OCI-LY3 (cell line): ENCODE results near the gene RPL18.

Experiments
- H2AFZ ChIP-seq: fragments of 200-600, 300-600 bp; shearing (Covaris generic); 2 replicates; pipeline ENCODE4 v1.6.0; 2014; ENCODE audit warnings: antibody characterized with exemption, low read depth, low read length
- H3K27ac ChIP-seq: fragments of 200-600, 300-600 bp; sonication (generic); 2 replicates; pipeline ENCODE4 v1.5.1; 2014; ENCODE audit warnings: mild to moderate bottlenecking, low read length, moderate library complexity, mixed read lengths
- H3K27me3 ChIP-seq: fragments of 200-600, 300-600 bp; sonication (generic); 2 replicates; pipeline ENCODE4 v1.6.1; 2014; ENCODE audit warnings: low read depth, low read length, mixed read lengths
- H3K36me3 ChIP-seq: fragments of 200-600, 300-600 bp; sonication (generic); replicated peaks from 2 replicates; pipeline ENCODE3; 2014; ENCODE audit warnings: low read depth, low read length, mixed read lengths
- H3K4me1 ChIP-seq: fragments of 300-600, 200-600 bp; sonication (generic); 2 replicates; pipeline ENCODE4 v1.6.1; 2014; ENCODE audit warnings: low read length, mixed read lengths
- H3K4me2 ChIP-seq: fragments of 200-600, 300-600 bp; sonication (generic); 2 replicates; pipeline ENCODE4 v1.6.1; 2014; ENCODE audit warnings: low read length, mixed read lengths
- H3K4me3 ChIP-seq: fragments of 300-600, 200-600 bp; sonication (generic); 2 replicates; pipeline ENCODE4 v1.5.1; 2014; ENCODE audit warnings: antibody characterized with exemption, mild to moderate bottlenecking, low read length, moderate library complexity
- H3K79me2 ChIP-seq: fragments of 300-600, 200-600 bp; shearing (Covaris generic); 2 replicates; pipeline ENCODE4 v1.6.1; 2014; ENCODE audit warnings: mild to moderate bottlenecking, low read length, mixed read lengths
- H3K9ac ChIP-seq: fragments of 300-600, 200-600 bp; shearing (Covaris generic); 2 replicates; pipeline ENCODE4 v1.6.0; 2014; ENCODE audit warnings: mild to moderate bottlenecking, low read length, moderate library complexity
- H3K9me3 ChIP-seq: fragments of 200-600, 300-600 bp; shearing (Covaris generic); 2 replicates; pipeline ENCODE4 v1.6.1; 2014; ENCODE audit warnings: low read length, mixed read lengths; ENCODE audit not compliant: insufficient read depth
- H4K20me1 ChIP-seq: fragments of 200-600, 300-600 bp; sonication (generic); 2 replicates; pipeline ENCODE4 v1.6.1; 2016; ENCODE audit warnings: low read length, mixed read lengths; ENCODE audit not compliant: insufficient read depth
- CTCF ChIP-seq: fragments of 200-600, 300-600 bp; sonication (generic); IDR thresholded peaks from 2 replicates; pipeline ENCODE4 v1.5.1; 2014; ENCODE audit warnings: antibody characterized with exemption, low read length, low read depth
- EZH2phosphoT487 ChIP-seq: fragments of 200-600 bp; shearing (Covaris generic); IDR thresholded peaks from 2 replicates; pipeline ENCODE4 v1.6.1; 2018; ENCODE audit warnings: antibody characterized with exemption, mixed run types, low read depth

RPL18 gene

GRCh38 chr19:48644355-48644754, 25.4 kb upstream of the RPL18 start:
- TF ChIP-seq CTCF (no peak), EZH2phosphoT487 (no peak)
- Histone ChIP-seq H3K9me3 (no peaks in the 10 kb centered on the region), H3K9ac (no peak overlapping the region), H3K36me3 (no peaks in the 10 kb centered on the region), H2AFZ (no peak overlapping the region), H3K4me1 (peaks cover 8% of the 10 kb centered on the region), H3K4me2 (peak overlapping the region; percentile 99), H4K20me1 (no peaks in the 10 kb centered on the region), H3K27ac (no peak overlapping the region), H3K4me3 (peak overlapping the region; percentile 81), H3K27me3 (0 out of 2 replicates have a peak, but pooled peaks cover under 1% of the 10 kb centered on the region), H3K79me2 (no peaks in the 10 kb centered on the region)

GRCh38 chr19:48642862-48643261, 23.9 kb upstream of the RPL18 start:
- Histone ChIP-seq H3K27ac (no peak overlapping the region), H3K9me3 (no peaks in the 10 kb centered on the region), H3K36me3 (no peaks in the 10 kb centered on the region), H3K4me1 (peaks cover 20% of the 10 kb centered on the region), H2AFZ (no peak overlapping the region), H3K27me3 (no peaks in the 10 kb centered on the region), H3K4me2 (no peak overlapping the region), H3K4me3 (no peak overlapping the region), H3K9ac (no peak overlapping the region), H3K79me2 (no peaks in the 10 kb centered on the region), H4K20me1 (no peaks in the 10 kb centered on the region)
- TF ChIP-seq EZH2phosphoT487 (no peak), CTCF (no peak)

- H3K4me1 ChIP-seq: peaks cover 18% of the 10 kb centered on the region
- no peaks in the 10 kb centered on the region for H3K79me2 ChIP-seq
- H3K36me3 ChIP-seq: no peaks in the 10 kb centered on the region
- no peak overlapping the region for H3K4me2 ChIP-seq
- H4K20me1 ChIP-seq: no peaks in the 10 kb centered on the region
- H3K9me3 ChIP-seq: no peaks in the 10 kb centered on the region
- no peak overlapping the region for H3K4me3 ChIP-seq
- H3K27ac ChIP-seq: no peak overlapping the region
- no peak overlapping the region for H2AFZ ChIP-seq
- no peak overlapping the region for H3K9ac ChIP-seq
- TF ChIP-seq EZH2phosphoT487: no peak
- TF ChIP-seq CTCF: no peak
- no peaks in the 10 kb centered on the region for H3K27me3 ChIP-seq
Measured at GRCh38 chr19:48641850-48642249, 22.9 kb upstream of the RPL18 start.

- no peak overlapping the region for H3K4me3 ChIP-seq
- peaks cover 8% of the 10 kb centered on the region; the same call in 1 of the 2 replicates for H3K79me2 ChIP-seq
- H2AFZ ChIP-seq: no peak overlapping the region
- no peak overlapping the region for H3K4me2 ChIP-seq
- no peak overlapping the region for H3K27ac ChIP-seq
- H3K9me3 ChIP-seq: no peaks in the 10 kb centered on the region
- peaks cover 29% of the 10 kb centered on the region for H3K4me1 ChIP-seq
- H3K9ac ChIP-seq: no peak overlapping the region
- H4K20me1 ChIP-seq: no peaks in the 10 kb centered on the region
- no peaks in the 10 kb centered on the region for H3K36me3 ChIP-seq
- TF ChIP-seq EZH2phosphoT487 (no peak), CTCF (no peak)
- no peaks in the 10 kb centered on the region for H3K27me3 ChIP-seq
Measured at GRCh38 chr19:48639483-48640375, 20.8 kb upstream of the RPL18 start.
